ENCODE data around the gene TAOK3. TPM values are rescaled to one million over a fixed set of nuclear protein-coding genes. Genes with fewer than 3 reads are reported as not detected.

Gene TAOK3
- total RNA-seq, 3 donors from 2014 or later (not counting 1 experiment from before 2014, with no cell fraction given), result 155 to 166 (median 157) TPM

- intact Hi-C loops (cut with micrococcal nuclease), result loop anchor here (10.0 kb wide), 2 partner anchors 1143 to 1263 kb away; partner anchors contain the start of gene PRKAB1
- no peak for TF ChIP-seq CTCF (IDR thresholded peaks at IDR 0.05)
- Histone ChIP-seq H3K27me3 (ENCODE audit: control insufficient read depth, insufficient read depth, low read length) (no peaks in the 10 kb centered on the region), H3K4me1 (ENCODE audit: control insufficient read depth, insufficient read depth, low read length) (no peaks in the 10 kb centered on the region), H3K27ac (ENCODE audit: low read length) (no peak overlapping the region), H3K4me3 (ENCODE audit: low read length) (no peak overlapping the region), H3K36me3 (ENCODE audit: control insufficient read depth, insufficient read depth, low read length) (peaks cover 40% of the 10 kb centered on the region), H3K9me3 (ENCODE audit: control insufficient read depth, insufficient read depth, low read length) (no peaks in the 10 kb centered on the region)
- Mint-ChIP-seq H3K27me3 (ENCODE audit: low read depth in 2 of 2) (no peaks in the 10 kb centered on the region), H3K9me3 (no peaks in the 10 kb centered on the region), H3K4me1 (peaks cover 0 to 11% of the 10 kb centered on the region in 2 donors), H3K36me3 (peaks cover 34% of the 10 kb centered on the region), H3K4me3 (no peak overlapping the region), H3K27ac (no peak overlapping the region)
- no peak for DNase-seq
- ATAC-seq, result no peak
- 97% methylated on average over 6 of the region's 6 CpGs for WGBS (ENCODE audit: insufficient coverage)
These were observed 29.5 kb upstream of the TAOK3 start for GRCh38 chr12:118402251-118402650.

- 87% methylated on average over 5 of the region's 5 CpGs for WGBS (ENCODE audit: insufficient coverage)
- Mint-ChIP-seq H3K36me3 (peaks cover 34% of the 10 kb centered on the region), H3K4me3 (no peak overlapping the region), H3K27ac (peak overlapping the region in 1 of 2 donors; percentile 9), H3K4me1 (peaks cover 0 to 17% of the 10 kb centered on the region in 2 donors), H3K27me3 (ENCODE audit: low read depth in 2 of 2) (no peaks in the 10 kb centered on the region), H3K9me3 (no peaks in the 10 kb centered on the region)
- H3K4me3 ChIP-seq (ENCODE audit: low read length), result no peak overlapping the region
- ATAC-seq (no peak), DNase-seq (no peak)
- H3K27me3 ChIP-seq (ENCODE audit: control insufficient read depth, insufficient read depth, low read length), result no peaks in the 10 kb centered on the region
- H3K36me3 ChIP-seq (ENCODE audit: control insufficient read depth, insufficient read depth, low read length), result peaks cover 41% of the 10 kb centered on the region
- no peaks in the 10 kb centered on the region for H3K9me3 ChIP-seq (ENCODE audit: control insufficient read depth, insufficient read depth, low read length)
- H3K4me1 ChIP-seq (ENCODE audit: control insufficient read depth, insufficient read depth, low read length), result no peaks in the 10 kb centered on the region
- no peak overlapping the region for H3K27ac ChIP-seq (ENCODE audit: low read length)
- TF ChIP-seq CTCF (IDR thresholded peaks at IDR 0.05), result no peak
- intact Hi-C loops (cut with micrococcal nuclease), result no loop called here
These were observed 26.2 kb upstream of the TAOK3 start for GRCh38 chr12:118398940-118399339.

GRCh38 chr12:118398524-118398923 lies 25.8 kb upstream of the TAOK3 start:
- H3K4me3 ChIP-seq (ENCODE audit: low read length), result no peak overlapping the region
- Mint-ChIP-seq H3K36me3 (peaks cover 32% of the 10 kb centered on the region), H3K4me3 (no peak overlapping the region), H3K9me3 (no peaks in the 10 kb centered on the region), H3K4me1 (peaks cover 0 to 17% of the 10 kb centered on the region in 2 donors), H3K27me3 (ENCODE audit: low read depth in 2 of 2) (no peaks in the 10 kb centered on the region), H3K27ac (peak overlapping the region in 1 of 2 donors; percentile 9)
- no peak for TF ChIP-seq CTCF (IDR thresholded peaks at IDR 0.05)
- no peak for ATAC-seq
- intact Hi-C loops (cut with micrococcal nuclease), result no loop called here
- H3K4me1 ChIP-seq (ENCODE audit: control insufficient read depth, insufficient read depth, low read length), result no peaks in the 10 kb centered on the region
- DNase-seq, result no peak
- peaks cover 43% of the 10 kb centered on the region for H3K36me3 ChIP-seq (ENCODE audit: control insufficient read depth, insufficient read depth, low read length)
- 89% methylated on average over 1 of the region's 2 CpGs for whole genome bisulfite sequencing (ENCODE audit: insufficient coverage)
- no peak overlapping the region for H3K27ac ChIP-seq (ENCODE audit: low read length)
- no peaks in the 10 kb centered on the region for H3K9me3 ChIP-seq (ENCODE audit: control insufficient read depth, insufficient read depth, low read length)
- H3K27me3 ChIP-seq (ENCODE audit: control insufficient read depth, insufficient read depth, low read length), result no peaks in the 10 kb centered on the region

Measured in natural killer cell (primary cell).